MCF 10A (cell line): Measurements from ENCODE around the gene GFRAL. TPM values are rescaled to one million over a fixed set of nuclear protein-coding genes. Genes with fewer than 3 reads are reported as not detected.
A peak's percentile ranks its signal among the peaks of the same experiment; 100 is the strongest.

ENCODE experiments used
- BruUV-seq: library from RNA; stranded (reverse); fragments of 400-500 nt; replicated peaks from 2 replicates; lab custom pipeline; 2021; lab: Mats Ljungman, UMichigan
- CTCF ChIA-PET: fragments of 300-600 bp; sonication (Branson Sonifier 250); formaldehyde crosslinking; extraction: SDS; loops from one replicate; lab custom pipeline; 2021; ENCODE audit warnings: antibody characterized with exemption, inconsistent platforms; lab: Yijun Ruan, JAX
- POLR2A ChIA-PET: fragments of 300-600, 350-650 bp; sonication (Branson Sonifier 250); formaldehyde crosslinking; extraction: SDS; loops from one replicate; lab custom pipeline; 2020; ENCODE audit warnings: antibody characterized with exemption, inconsistent platforms; lab: Yijun Ruan, JAX
- DNase-seq: peaks from one replicate; pipeline ENCODE4 v3.0.0-alpha.2; 2018; ENCODE audit not compliant: unreplicated experiment
- H3K27ac Mint-ChIP-seq: one replicate; pipeline ENCODE4 v1.8.0; 2022; ENCODE audit warnings: mild to moderate bottlenecking, low read depth, mixed read lengths; ENCODE audit not compliant: unreplicated experiment
- H3K27me3 Mint-ChIP-seq: one replicate; pipeline ENCODE4 v1.8.0; 2022; ENCODE audit warnings: mixed read lengths; ENCODE audit not compliant: insufficient read depth, unreplicated experiment
- H3K36me3 Mint-ChIP-seq: one replicate; pipeline ENCODE4 v1.8.0; 2022; ENCODE audit warnings: mild to moderate bottlenecking, moderate library complexity, mixed read lengths; ENCODE audit not compliant: insufficient read depth, unreplicated experiment
- H3K4me1 Mint-ChIP-seq: one replicate; pipeline ENCODE4 v1.8.0; 2022; ENCODE audit warnings: mixed read lengths; ENCODE audit not compliant: insufficient read depth, unreplicated experiment
- H3K4me3 Mint-ChIP-seq: one replicate; pipeline ENCODE4 v1.8.0; 2022; ENCODE audit warnings: mild to moderate bottlenecking, moderate library complexity, mixed read lengths; ENCODE audit not compliant: unreplicated experiment
- H3K9me3 Mint-ChIP-seq: one replicate; pipeline ENCODE4 v1.8.0; 2022; ENCODE audit warnings: mixed read lengths; ENCODE audit not compliant: unreplicated experiment
- intact Hi-C: fragments of 100-400 bp; cut with micrococcal nuclease; formaldehyde crosslinking; loops from 2 replicates; pipeline ENCODE4 v1.14.1; 2022
- total RNA-seq: library from RNA; stranded (reverse); gene quantifications from 2 replicates; pipeline ENCODE4 v1.2.3, GENCODE V29; 2022
- TF ChIP-seq, protein P1 (sequence below): fragments of 200-600 bp; IDR thresholded peaks from one replicate; pipeline ENCODE4 v1.8.0; 2022; ENCODE audit warnings: antibody characterized with exemption, mild to moderate bottlenecking; ENCODE audit not compliant: unreplicated experiment

GFRAL gene
- total RNA-seq, 1 experiment from 2014 or later = not detected

DNA sequence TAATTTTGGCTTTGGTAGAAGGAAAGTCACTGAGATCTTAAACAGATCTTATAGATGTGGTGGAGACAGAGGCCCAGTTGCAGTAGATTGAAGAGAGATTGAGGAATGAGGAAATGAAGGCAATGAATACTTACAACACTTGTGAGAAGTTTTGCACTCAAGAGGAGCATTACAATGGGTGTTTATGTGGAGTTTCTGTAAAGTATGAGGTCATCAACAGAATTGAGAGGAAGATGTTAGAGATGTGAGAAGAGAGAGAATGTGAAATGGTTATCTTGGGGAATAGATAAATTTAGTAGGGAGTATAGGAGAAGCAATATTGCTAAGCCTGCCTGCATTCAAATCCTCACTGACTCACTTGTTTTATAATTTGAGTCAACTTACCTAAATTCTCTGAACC lies 83.4 kb downstream of the GFRAL start:
- Mint-ChIP-seq H3K9me3 (no peaks in the 10 kb centered on the region), H3K36me3 (no peaks in the 10 kb centered on the region), H3K4me3 (no peak overlapping the region), H3K4me1 (no peaks in the 10 kb centered on the region), H3K27ac (no peak overlapping the region), H3K27me3 (no peaks in the 10 kb centered on the region)
- TF ChIP-seq, protein P1, sequence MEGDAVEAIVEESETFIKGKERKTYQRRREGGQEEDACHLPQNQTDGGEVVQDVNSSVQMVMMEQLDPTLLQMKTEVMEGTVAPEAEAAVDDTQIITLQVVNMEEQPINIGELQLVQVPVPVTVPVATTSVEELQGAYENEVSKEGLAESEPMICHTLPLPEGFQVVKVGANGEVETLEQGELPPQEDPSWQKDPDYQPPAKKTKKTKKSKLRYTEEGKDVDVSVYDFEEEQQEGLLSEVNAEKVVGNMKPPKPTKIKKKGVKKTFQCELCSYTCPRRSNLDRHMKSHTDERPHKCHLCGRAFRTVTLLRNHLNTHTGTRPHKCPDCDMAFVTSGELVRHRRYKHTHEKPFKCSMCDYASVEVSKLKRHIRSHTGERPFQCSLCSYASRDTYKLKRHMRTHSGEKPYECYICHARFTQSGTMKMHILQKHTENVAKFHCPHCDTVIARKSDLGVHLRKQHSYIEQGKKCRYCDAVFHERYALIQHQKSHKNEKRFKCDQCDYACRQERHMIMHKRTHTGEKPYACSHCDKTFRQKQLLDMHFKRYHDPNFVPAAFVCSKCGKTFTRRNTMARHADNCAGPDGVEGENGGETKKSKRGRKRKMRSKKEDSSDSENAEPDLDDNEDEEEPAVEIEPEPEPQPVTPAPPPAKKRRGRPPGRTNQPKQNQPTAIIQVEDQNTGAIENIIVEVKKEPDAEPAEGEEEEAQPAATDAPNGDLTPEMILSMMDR = no peak
- intact Hi-C loops = no loop called here
- POLR2A ChIA-PET = no interaction called here
- DNase-seq = no peak
- CTCF ChIA-PET = no interaction called here
- BruUV-seq = no TSS peak

DNA sequence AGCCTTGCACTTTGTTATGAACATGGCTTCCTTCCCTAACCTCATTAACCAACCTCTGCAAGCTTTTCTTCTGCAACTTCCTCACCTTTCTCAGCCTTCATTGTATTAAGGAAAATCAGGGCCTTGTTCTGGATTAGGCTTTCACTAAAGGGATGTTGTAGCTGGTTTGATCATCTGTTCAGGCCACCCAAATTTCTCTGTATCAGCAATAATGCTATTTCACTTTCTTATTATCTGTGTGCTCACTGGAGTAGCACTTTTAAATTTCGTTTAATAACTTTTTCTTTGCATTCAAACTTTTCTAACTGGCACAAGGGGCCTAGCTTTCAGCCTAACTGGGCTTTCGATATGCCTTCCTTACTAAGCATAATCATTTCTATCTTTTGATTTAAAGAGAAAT lies 96.7 kb downstream of the GFRAL start:
- POLR2A ChIA-PET = interaction anchor here (0.6 kb wide), 1 partner anchor 15 kb away, joined by 3 read pairs; no protein-coding TSS in a partner anchor
- Mint-ChIP-seq H3K9me3 (no peaks in the 10 kb centered on the region), H3K27ac (no peak overlapping the region), H3K4me1 (no peaks in the 10 kb centered on the region), H3K36me3 (no peaks in the 10 kb centered on the region), H3K27me3 (no peaks in the 10 kb centered on the region), H3K4me3 (no peak overlapping the region)
- CTCF ChIA-PET = no interaction called here
- no TSS peak for BruUV-seq
- intact Hi-C loops = no loop called here
- TF ChIP-seq, protein P1 = no peak
- no peak for DNase-seq

DNA sequence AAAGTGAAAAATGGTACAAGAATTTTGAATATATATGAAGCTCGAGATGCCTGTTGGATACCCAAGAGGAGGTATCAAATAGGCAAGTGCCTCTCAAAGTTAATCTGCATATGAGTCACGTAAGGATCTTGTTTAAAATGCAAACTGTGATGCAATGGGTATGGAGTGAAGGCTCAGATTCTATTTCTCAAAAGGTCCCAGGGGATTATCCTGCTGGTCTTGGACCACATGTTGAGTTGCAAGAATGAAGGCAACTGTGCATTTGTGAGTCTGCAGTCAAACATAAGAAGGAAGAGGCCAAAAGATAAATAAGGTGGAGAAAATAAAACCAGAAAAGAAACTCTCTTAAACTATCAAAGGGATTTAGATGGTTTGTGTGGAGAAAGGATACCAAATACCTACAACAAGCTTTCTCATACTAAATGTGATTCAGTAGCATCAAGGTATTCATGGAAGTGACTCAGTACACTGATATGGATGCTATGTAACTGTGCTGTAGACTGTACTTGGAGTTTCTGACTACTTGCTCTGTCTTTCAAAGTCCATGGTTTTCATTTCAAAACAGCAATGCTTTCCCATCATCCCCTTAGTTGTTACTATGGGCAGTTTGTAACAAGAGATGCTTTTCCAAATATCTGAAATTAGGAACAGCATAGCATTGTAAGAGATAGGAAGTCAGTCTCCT lies 106.3 kb downstream of the GFRAL start:
- Mint-ChIP-seq H3K36me3 (peaks cover 5% of the 10 kb centered on the region), H3K4me1 (peaks cover 14% of the 10 kb centered on the region), H3K27me3 (no peaks in the 10 kb centered on the region), H3K9me3 (no peaks in the 10 kb centered on the region), H3K4me3 (no peak overlapping the region), H3K27ac (no peak overlapping the region)
- intact Hi-C loops = no loop called here
- peak; percentile 77 for DNase-seq
- POLR2A ChIA-PET = no interaction called here
- TF ChIP-seq, protein P1 = no peak
- CTCF ChIA-PET = no interaction called here
- no TSS peak for BruUV-seq

DNA sequence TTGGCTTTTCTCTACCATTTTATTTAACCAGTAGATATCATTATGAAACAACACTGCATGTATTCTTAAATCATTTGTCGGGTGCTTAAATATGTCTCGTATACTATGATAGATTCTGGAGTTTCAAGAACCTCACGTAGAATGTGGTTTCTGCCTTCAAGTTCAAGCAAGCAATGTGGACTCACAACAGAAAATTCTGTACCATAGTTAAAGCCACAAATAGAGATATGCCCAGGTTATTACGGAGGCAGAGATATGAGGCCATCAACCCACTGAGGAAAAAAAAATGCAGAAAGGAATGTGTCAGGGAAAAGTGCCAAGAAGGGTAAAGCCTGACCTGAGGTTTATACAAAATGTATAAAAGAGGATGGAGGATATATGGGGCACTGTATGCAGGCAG lies 109.9 kb downstream of the GFRAL start:
- H3K9me3 Mint-ChIP-seq = no peaks in the 10 kb centered on the region
- no peak overlapping the region for H3K4me3 Mint-ChIP-seq
- no TSS peak for BruUV-seq
- TF ChIP-seq, protein P1 = no peak
- peaks cover 6% of the 10 kb centered on the region for H3K36me3 Mint-ChIP-seq
- no peak for DNase-seq
- H3K27ac Mint-ChIP-seq = no peak overlapping the region
- peaks cover 14% of the 10 kb centered on the region for H3K4me1 Mint-ChIP-seq
- POLR2A ChIA-PET = no interaction called here
- intact Hi-C loops = no loop called here
- CTCF ChIA-PET = interaction anchor here (1.0 kb wide), 1 partner anchor 517 kb away, joined by 4 read pairs; no protein-coding TSS in a partner anchor
- no peaks in the 10 kb centered on the region for H3K27me3 Mint-ChIP-seq
